Activated CD8-positive, alpha-beta memory T cell treated with anti-CD3 and anti-CD28 coated beads, Interleukin-2, amount 50 U/mL, for 48 hours (primary cell): ENCODE results near the gene GLRA3.
"Not testable (repeated sequence)": the region's sequence is repeated elsewhere in the genome, so short reads cannot be mapped to it uniquely, and the experiment has no call there.

Experiments
- DNase-seq: peaks from one replicate; pipeline ENCODE4 v3.0.0-alpha.2; 2020

The GLRA3 gene

DNA sequence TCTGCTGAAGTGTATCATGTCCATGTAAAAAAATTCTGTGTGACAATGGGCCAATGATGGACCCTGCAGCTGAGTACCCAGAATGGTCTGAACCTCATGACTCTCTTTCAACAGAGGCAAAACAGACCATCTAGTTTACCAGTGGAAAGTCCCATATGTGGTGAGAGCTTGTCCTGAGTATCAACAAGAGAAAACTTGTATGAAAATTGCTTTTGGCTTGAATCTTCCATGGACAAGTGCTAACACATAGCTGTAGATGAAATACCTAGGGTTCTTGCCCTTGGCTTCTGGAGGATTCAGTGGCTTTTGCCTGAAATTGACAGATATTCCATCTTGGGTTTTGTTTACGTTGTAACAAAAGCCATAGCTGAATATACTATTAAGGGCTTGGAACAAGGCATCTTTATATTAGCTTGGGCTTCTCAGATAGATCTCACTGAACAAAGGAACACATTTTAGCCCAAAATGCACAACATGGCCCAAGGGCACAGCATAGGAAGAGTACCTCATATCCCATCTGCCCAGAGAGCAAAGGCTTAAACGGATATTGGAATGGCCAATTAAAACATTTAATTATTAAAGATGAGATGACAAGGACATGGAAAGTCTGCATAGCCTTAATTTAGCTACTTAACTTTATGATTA lies 178.2 kb downstream of the GLRA3 start:
- DNase-seq, result no peak

DNA sequence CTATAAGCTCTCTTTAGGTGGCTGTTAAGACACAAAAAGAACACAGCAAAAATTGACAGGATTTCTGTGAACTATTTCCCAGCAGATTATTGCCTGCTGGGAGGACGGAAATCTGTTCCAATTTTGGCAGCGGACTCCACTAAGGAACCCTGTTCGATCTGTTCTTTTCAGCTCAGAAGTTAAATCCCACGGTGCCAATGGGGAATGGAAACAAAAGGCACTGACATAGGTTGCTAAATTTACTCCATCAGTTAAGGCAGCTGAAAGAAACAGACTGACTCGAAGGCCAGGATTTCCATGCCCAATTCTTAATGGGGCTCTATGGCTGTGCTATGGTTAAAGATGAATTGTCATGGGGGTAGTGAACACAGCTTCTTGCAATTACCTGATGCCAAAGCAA lies 180.2 kb downstream of the GLRA3 start:
- DNase-seq, result no peak

DNA sequence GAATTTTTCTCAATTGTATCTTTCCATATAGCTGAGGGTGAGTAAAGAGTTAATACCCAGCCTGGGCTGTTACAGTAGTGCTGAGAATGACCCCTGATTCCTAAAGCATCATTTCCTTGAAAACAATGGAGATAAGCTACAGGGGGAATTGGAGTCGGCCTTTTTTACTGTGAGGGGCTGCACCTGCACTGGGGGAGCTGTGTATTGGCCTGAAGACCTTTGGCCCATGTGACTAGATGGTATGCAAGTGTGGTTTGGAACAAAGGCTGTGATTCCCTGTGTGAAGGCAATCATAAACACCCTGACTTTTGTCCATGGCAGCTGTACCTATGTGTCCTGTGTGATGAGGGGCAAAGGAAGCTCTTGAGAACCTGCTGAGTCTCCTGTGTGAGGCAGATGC lies 182.7 kb downstream of the GLRA3 start:
- no peak for DNase-seq

DNA sequence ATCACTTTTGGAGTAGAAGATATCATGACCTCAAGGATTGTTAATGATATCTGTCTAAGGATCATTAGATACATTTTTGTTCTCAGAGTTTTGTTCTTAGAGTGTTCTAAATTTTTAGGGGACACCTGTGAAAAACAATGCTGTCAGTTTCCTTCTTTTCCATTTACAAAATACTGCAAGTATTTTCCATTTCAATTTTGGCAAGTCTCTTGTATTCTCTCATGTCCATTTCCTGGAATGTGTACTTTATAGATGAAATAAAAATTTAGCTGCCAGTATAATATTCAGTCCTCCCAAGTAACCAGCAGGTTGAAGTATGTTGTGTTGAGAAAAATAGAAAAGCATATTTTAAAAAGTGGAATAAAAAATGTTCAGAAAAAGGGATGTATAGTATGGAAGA lies 188.9 kb downstream of the GLRA3 start:
- no peak for DNase-seq

DNA sequence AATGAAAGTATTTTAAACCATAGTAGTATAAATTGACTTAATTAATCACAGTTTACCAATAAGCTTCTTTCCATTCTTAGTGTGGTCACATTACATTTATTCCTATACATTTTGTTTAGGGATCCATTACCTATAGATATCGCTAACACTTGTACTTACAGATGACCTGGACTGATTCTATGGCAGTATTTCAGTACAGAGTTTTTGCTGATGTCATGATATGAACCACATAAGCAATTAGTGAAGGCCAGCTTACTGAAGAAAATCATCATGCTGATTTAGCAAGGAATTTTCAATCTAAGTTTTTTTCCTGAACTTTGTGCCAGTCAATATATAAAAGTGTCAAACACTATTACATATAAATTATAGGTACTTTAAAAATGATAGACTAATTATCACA lies 193.3 kb downstream of the GLRA3 start:
- DNase-seq, result no peak

DNA sequence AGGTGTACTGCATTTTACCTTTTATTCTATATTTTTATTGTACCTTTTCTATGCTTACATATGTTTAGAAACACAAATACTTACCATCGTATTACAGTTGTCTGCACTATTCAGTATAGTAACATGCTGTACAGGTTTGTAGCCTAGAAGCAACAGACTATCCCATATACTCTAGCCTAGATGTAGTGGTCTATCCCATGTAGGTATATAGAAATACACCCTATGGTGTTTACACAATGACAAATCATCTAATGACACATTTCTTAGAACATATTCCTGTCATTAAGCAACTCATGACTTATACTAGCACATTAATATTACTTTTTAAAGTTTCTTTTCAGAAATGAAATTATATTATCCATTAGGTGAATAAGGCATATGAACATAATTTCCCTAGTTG lies 195.6 kb downstream of the GLRA3 start:
- no peak for DNase-seq

DNA sequence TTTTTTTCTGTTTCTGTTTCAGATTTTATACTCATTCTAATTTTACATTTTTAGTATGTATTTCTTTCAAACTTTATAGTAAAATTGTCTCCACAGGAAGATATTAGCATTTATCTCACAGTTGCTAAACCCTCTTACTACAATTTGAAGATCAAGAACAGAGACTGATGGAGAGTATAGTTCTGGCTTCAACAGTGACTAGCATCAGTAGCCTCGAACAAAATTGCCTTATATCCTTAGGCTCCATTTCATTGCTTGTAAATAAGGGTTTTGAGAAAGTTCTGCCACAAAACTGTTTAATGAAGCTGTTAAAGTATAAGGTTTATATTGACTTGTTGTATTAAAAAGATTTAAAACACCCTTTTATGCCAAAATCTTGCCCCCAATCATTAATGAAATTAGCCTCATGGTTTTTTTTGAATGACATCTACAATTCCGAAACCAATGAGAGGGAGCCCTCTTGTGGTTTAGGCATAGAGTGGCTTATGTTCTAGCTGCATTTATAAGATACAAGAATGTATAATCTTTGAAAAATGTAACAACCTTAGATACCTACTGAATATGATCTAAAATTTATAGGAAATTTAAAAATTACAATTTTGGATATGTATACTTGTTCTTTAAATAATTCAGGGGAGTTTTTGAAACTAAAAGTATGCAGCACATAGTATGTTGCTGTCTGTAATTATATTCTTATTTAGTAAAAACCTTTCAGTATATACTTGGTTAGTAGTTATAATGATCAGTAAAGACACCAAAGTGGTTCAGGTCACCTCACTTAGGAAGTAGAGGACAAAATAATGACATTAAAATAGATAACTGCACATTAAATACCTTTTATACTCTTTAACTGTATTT lies 196.9 kb downstream of the GLRA3 start:
- DNase-seq, result no peak

DNA sequence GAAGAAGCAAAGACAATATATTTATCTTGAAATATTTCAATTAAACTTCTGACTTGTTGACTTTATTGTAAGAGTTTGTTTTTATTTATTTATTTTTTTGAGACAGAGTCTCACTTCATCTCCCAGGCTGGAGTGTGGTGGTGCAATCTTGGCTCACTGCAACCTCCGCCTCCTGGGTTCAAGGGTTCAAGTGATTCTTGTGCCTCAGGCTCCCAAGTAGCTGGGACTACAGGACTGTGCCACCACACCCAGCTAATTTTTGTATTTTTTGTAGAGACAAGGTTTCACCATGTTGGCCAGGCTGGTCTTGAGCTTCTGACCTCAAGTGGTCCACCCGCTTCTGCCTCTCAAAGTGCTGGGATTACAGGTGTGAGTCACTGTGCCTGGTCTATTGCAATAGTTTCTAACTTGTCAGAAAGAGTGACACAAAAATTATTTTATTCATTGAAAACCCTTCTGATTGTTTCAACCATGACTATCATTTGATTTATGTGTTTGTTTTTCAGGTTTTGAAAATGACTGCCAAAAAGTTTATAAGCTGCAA lies 199.1 kb downstream of the GLRA3 start:
- not testable (repeated sequence) for DNase-seq

DNA sequence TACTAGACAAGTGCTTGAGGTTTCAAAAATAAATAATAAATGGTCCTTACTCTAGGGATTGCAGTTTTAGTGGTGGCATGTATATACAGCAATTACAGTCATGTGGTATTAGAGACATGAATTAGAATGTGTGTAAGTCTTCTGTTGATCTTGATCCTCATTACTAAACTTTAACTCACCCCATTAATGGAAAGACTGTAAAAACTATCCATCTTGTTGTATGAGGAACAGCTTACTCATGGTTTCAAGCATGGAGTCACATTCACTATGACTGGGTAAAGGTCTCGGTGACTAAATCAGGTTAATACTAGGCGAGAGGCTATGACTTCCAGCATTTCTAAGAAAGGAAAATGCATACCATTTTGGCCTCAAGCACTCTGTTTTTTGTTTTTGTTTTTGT lies 199.8 kb downstream of the GLRA3 start:
- no peak for DNase-seq

DNA sequence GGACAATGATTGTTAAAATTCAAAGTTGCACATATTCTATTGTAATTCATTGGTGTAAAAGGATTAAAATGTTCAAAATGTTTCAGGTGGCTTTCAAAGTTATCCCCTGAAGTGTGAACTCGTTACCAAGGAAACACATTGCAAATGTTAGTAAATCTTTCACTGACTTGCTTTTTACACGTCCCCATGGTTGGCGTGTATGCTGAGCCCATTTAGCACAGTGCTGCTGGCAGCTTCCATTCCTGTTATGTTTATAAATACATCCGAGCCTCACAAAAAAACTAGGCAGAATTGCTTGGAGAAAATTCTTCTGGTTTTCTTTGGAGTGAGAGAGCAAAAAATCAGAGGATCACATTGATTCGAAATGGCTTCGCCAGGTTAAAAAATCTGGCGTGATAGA lies 200.9 kb downstream of the GLRA3 start:
- DNase-seq, result no peak

DNA sequence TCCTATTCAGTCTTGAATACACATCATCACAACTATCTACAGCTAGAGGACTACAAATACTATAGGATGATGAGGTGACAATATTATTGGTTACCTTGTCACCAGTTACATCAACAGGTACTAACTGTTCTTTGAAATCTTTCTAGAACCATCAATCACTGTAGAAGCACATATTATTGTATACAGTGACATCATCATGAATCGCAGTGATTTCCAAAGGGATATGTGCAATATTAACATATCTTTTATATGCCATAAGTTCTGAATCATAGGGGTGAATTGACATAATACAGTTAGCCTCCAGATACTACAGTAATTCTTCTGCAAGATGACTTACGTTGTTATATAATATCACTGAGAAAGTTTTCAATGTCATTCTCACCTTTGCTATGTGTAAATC lies 201.6 kb downstream of the GLRA3 start:
- no peak for DNase-seq

DNA sequence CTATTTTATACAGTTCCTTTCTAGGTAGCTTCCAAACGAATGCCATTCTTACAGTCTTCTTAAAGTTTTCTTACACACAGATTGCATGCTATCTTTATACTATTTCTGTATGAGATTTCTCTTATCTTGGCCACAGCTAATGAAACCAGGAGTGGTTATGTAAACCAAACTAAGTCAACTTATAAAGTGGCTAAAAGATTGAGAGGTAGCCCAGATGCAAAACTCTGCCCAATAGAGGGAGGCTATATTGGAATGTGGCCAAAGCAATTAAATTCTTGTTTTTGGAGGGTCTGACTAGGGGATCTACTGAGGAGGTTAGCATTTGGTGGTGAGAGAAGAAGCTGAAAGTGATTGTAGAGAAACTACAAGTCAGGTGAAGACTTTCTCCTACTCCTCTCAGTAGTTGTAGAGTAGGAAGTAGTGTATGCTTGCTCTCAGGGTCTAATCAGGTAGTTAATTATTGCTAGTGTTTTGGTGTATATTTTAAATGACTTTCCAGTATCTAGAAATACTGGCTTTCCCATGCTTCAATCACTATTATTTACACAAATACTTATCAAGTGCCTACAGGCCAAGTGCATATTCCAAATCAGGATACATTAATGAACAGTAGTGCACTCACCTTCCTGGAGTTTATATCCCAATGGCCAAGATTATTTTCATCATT lies 202.6 kb downstream of the GLRA3 start:
- DNase-seq, result no peak

DNA sequence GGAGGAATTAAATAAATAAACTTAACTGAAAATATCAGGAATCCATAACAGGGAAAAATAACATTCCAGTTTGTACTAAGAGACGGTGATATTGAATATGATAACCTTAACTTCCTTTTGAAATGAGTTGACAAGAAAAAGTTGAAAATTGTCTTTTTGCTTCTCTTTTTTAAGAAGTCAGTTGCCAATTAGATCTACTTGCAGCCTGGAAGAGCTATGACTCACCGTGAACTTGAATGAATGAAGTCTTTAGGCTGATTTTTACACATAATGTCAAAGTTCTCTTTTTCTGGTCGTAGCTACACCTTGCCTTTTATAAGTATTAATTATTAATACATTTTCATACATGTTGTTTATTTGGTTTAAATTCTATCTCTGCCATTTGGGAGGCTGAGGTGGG lies 212.4 kb downstream of the GLRA3 start:
- no peak for DNase-seq

DNA sequence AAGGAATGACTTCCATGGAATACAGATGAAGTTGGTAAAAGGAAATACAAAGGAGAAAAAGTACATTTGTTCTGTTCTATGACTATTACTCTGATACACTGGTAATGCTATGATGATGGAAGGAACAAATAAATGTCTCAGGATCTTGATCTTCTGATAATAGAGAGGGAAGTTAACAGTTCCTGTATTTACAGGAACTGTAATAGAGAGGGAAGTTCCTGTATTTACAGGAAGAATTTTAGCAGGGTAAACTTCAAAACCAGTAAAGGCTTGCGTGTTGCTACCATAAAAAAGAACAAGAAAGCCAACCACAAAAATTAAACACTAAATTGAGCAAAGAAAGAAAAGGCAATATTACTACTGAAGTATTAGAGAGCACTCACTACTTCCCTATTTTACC lies 215.1 kb downstream of the GLRA3 start:
- DNase-seq, result no peak

DNA sequence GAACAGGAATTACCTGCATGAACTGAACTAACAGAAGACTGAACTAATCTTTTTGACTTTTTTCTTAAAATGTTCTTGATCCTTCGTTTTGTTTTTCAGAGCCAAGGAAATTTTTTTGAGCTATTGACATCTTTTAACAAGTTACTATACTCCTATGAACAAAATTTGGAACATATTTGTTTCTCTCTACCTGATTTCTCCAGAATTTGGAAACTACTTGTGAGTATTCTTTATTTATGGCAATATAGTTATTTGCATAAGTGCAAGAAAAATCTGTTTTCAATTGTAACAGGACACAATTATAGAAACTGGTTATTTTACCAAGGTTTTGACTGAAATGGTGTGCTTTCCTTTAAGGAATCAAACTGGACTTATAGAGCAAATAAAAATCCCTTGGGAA lies 217.3 kb downstream of the GLRA3 start:
- DNase-seq, result no peak

DNA sequence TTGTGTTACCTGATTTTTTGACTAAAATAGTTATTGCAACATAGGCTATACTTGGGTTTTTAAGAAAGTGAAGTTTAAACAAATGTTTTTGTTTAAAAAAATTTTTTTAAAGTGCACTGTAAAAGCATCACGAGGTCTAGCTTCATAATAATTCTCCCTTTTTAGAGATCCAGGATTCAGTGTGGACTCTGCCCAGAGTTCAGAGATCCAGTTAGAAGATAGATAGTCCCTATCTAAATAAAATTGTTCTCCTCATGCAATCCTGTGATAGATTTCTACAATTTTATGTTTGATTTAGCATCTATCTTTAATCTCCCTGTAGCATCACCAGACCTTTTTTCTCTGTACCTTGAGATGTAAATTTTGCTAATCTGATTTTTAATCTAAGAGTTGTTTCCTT lies 221.3 kb downstream of the GLRA3 start:
- no peak for DNase-seq

DNA sequence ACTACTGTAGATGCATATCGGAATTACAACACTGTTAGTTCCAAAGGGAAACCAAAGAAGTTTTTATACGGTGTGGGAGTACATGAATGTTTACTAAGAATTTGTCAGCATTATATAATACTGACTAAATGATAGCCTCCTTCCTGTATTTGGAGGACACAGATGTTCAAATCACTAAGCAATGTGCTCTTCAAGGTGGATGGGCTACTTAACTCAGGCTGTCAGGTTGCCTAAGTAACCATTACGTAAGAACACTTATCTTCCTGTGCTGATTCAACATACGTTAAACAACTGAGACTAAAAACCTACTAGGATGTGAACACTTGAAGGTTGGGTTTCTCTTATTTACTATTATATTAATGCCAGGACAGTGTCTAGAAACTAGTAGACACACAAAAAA lies 224.8 kb downstream of the GLRA3 start:
- no peak for DNase-seq

DNA sequence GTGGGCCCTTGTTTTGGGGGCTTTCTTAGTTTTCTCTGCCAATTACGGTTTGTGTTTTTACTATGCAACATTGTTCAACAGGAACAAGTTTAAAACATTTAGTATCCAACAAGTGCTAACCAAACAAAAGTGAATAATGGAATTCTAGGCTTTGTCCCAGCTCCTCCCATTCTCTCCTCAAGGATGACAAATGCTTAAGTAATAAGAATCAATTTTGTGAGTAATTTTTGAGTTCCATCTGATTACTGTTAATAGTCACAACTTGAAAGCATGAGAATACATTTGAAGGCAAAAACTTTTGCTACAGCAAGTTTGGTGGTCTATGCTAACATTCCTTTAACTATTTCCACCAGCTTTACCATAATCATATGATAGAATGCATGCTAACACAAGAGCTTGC lies 228.7 kb downstream of the GLRA3 start:
- DNase-seq, result no peak

DNA sequence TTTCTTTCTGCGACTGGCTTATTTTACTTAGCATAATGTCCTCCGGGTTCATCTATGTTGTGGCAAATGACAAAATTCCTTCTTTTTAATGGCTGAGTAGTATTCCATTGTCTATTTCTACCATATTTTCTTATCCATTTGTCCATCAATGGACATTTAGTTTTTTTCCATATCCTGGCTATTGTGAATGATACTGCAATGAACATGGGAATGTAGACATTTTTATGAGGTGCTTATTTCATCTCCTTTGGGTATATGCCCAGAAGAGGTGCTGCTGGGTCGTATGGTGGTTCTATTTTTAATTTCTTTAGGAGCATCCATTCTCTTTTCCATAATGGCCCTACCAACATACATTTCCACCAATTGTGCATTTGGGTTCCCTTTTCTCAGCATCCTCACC lies 230.2 kb downstream of the GLRA3 start:
- DNase-seq, result no peak

DNA sequence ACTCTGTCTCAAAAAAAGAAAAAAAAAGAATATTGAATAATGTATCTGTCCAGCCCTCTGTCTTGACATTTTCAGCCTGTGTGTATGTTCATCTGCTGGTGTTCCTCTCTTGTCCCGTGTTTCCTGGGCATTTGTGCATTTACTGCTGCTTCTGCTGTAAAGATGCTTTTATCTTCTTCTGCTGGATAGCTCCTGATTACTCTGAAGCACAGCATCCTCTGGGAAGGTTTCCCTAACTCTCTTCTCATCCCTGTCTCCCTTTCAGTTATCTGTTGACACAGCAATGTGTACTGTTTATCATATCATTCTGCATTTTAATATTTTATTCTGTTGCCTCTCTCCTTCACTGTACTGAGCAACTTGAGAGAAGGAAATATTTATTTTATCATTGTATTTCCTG lies 232.5 kb downstream of the GLRA3 start:
- DNase-seq, result no peak

DNA sequence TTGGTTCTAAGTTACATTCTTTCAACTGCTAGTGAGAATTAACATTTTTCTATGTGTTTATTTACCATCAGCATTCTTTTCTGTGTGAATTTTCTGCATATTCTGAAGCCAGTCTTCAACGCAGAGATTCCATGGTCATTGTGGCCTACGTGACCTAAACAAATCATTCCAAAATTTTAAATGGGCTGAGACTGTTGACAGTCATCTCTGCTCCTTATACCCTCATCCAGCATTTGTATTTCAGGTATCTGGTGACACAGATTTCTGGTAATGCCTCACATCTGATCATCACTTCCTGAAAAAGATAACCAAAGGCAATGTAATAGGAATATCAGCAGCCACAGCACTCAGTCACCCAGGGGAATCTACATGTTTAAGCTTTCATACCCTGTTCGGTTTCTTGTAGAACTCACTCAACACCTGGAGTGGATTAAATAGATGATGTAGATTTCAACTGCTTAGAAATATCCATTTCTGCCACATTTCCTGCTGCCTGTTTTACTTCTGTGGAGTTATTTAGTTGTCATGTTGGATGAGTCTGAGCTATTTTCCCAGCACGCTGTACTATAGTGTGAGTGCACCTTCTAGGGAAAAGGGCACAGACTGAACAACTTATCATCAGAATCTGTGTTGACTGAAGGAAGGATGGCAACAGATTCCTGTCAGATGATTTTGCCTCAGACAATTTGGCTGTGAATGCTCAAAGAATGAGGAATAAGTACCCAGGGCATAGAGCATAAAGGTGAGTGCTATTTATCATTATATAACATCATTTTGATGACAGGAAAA lies 233.7 kb downstream of the GLRA3 start:
- DNase-seq, result no peak

DNA sequence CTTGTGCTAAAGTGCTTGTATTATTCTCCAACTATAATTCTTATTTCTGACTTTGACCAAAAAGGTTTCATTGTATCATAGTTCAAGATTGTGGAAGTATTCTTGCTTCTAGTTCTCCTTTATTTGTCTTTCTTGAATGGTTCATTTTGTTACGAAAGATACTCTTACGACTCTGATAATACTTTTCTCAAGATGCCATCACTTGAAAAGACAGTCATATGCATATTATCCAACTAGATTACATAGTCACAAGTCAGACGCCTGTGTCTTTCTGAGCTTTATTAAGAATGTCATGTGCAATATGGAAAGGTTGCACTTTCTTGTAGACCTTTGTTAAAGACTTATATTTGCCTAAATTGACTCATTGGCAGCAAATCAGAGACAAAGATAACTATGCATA lies 235.3 kb downstream of the GLRA3 start:
- DNase-seq, result no peak

DNA sequence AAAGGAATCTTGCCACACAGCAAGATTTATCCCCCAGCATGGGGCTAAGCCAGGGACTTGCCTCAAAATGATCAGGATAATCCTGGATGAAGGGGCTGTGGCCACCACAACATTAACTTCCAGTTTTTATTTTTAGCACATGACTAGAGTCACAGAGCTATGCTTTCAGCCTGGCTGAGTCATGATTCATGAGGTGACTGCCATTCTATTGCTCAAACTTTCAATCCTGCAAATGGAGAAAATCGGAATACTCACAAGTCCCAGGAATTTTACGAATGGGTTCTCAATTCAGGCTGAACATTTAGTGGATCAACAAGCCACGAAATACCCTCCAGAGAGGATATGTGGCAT lies 236.1 kb downstream of the GLRA3 start:
- no peak for DNase-seq
